ENCODE data around the gene TPP1. TPM values are rescaled to one million over a fixed set of nuclear protein-coding genes. Genes with fewer than 3 reads are reported as not detected.

TPP1 gene
- total and polyA plus RNA-seq, 9 of the 15 experiments (the other 6 are each of a cell fraction or from before 2014, with no cell fraction given), result 7.5 to 75.8 (median 15.7) TPM

GRCh38 chr11:6612213-6613041, 6.8 kb downstream of the TPP1 start, which contains the start of gene TAF10 (continued):
- TF ChIP-seq ATF4 (CRISPR knock-in tag; IDR thresholded peaks at IDR 0.05) (peak; percentile 62), HNRNPLL (IDR thresholded peaks at IDR 0.05; ENCODE audit: low read depth, low read length, poor library complexity, severe bottlenecking) (peak; percentile 99), BCOR (IDR thresholded peaks at IDR 0.05) (no peak; the same call in 1 of the 2 replicates), EHMT2 (IDR thresholded peaks at IDR 0.05) (no peak), HDAC8 (tag; IDR thresholded peaks at IDR 0.05) (no peak), THRAP3 (IDR thresholded peaks at IDR 0.05; ENCODE audit: borderline replicate concordance) (no peak), HDAC6 (IDR thresholded peaks at IDR 0.05; ENCODE audit: low read depth, low read length) (no peak), RREB1 (CRISPR knock-in tag; IDR thresholded peaks at IDR 0.05) (peak; percentile 51; the same call in 1 of the 2 replicates), FOXA1 (IDR thresholded peaks at IDR 0.05; ENCODE audit: borderline replicate concordance) (no peak), TSC22D4 (tag; IDR thresholded peaks at IDR 0.05) (no peak), NR3C1 (CRISPR knock-in tag; IDR thresholded peaks at IDR 0.05) (no peak), NFIX (CRISPR knock-in tag; IDR thresholded peaks at IDR 0.05; ENCODE audit: low read depth) (no peak), KAT2B (IDR thresholded peaks at IDR 0.05; ENCODE audit: low read depth, low read length) (no peak)
- TF ChIP-seq, protein P1, sequence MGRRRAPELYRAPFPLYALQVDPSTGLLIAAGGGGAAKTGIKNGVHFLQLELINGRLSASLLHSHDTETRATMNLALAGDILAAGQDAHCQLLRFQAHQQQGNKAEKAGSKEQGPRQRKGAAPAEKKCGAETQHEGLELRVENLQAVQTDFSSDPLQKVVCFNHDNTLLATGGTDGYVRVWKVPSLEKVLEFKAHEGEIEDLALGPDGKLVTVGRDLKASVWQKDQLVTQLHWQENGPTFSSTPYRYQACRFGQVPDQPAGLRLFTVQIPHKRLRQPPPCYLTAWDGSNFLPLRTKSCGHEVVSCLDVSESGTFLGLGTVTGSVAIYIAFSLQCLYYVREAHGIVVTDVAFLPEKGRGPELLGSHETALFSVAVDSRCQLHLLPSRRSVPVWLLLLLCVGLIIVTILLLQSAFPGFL (CRISPR knock-in tag; IDR thresholded peaks at IDR 0.05), result peak; percentile 18; the same call in 1 of the 2 replicates
- TF ChIP-seq, protein P2, sequence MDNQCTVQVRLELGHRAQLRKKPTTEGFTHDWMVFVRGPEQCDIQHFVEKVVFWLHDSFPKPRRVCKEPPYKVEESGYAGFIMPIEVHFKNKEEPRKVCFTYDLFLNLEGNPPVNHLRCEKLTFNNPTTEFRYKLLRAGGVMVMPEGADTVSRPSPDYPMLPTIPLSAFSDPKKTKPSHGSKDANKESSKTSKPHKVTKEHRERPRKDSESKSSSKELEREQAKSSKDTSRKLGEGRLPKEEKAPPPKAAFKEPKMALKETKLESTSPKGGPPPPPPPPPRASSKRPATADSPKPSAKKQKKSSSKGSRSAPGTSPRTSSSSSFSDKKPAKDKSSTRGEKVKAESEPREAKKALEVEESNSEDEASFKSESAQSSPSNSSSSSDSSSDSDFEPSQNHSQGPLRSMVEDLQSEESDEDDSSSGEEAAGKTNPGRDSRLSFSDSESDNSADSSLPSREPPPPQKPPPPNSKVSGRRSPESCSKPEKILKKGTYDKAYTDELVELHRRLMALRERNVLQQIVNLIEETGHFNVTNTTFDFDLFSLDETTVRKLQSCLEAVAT (IDR thresholded peaks at IDR 0.05), result peak in 1 of 2 experiments; percentile 82; a peak in 2 of 4 replicates
- TF ChIP-seq, protein P3, sequence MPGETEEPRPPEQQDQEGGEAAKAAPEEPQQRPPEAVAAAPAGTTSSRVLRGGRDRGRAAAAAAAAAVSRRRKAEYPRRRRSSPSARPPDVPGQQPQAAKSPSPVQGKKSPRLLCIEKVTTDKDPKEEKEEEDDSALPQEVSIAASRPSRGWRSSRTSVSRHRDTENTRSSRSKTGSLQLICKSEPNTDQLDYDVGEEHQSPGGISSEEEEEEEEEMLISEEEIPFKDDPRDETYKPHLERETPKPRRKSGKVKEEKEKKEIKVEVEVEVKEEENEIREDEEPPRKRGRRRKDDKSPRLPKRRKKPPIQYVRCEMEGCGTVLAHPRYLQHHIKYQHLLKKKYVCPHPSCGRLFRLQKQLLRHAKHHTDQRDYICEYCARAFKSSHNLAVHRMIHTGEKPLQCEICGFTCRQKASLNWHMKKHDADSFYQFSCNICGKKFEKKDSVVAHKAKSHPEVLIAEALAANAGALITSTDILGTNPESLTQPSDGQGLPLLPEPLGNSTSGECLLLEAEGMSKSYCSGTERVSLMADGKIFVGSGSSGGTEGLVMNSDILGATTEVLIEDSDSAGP (CRISPR knock-in tag; IDR thresholded peaks at IDR 0.05), result peak; percentile 24; the same call in 1 of the 2 replicates

Data from K562 (cell line).